K562 (cell line): ENCODE results near the gene PEDS1. TPM values are rescaled to one million over a fixed set of nuclear protein-coding genes. Genes with fewer than 3 reads are reported as not detected.
A peak's percentile ranks its signal among the peaks of the same experiment; 100 is the strongest.

Source experiments
- ARID1B ChIP-seq: fragments of 450-650 bp; IDR thresholded peaks from 2 replicates; pipeline ENCODE4 v1.6.1; 2016; ENCODE audit warnings: antibody characterized with exemption, mild to moderate bottlenecking, inconsistent platforms
- CXXC5 ChIP-seq: fragments of 250-450 bp; sonication (Bioruptor Pico); IDR thresholded peaks from 2 replicates; pipeline ENCODE4 v1.8.0; 2022; ENCODE audit warnings: inconsistent platforms, mild to moderate bottlenecking, moderate library complexity
- EP300 ChIP-seq: IDR thresholded peaks from 2 replicates; pipeline ENCODE4 v1.6.1; 2012; ENCODE audit warnings: low read length, improper control_type of control experiment
- ESRRA ChIP-seq: fragments of 450-650 bp; IDR thresholded peaks from 2 replicates; pipeline ENCODE4 v1.6.1; 2014; ENCODE audit warnings: low read depth, mild to moderate bottlenecking, moderate library complexity, borderline replicate concordance
- FOS ChIP-seq: IDR thresholded peaks from 3 replicates; pipeline ENCODE4 v1.6.1; 2011; ENCODE audit not compliant: insufficient read length; ENCODE audit errors: extremely low read depth
- FOXA3 ChIP-seq, 2 experiments: fragments of 450-650 bp in 1 of 2; sonication (generic) in 1 of 2; formaldehyde crosslinking; IDR thresholded peaks in 1 of 2; conservative IDR thresholded peaks in 1 of 2; 2 replicates each; pipeline versions ENCODE4 v1.4.0 to v1.8.0; 2020 to 2022; ENCODE audit warnings: mild to moderate bottlenecking in 2 of 2, missing genetic modification reagents in 1 of 2
- FUS ChIP-seq: fragments of 200-400 bp; formaldehyde crosslinking; optimal IDR thresholded peaks from 2 replicates; pipeline ENCODE3; 2017; ENCODE audit warnings: low read depth, low read length
- MAZ ChIP-seq, 2 experiments: fragments of 450-650 bp in 1 of 2; sonication (generic) in 1 of 2; formaldehyde crosslinking; IDR thresholded peaks in 1 of 2; conservative IDR thresholded peaks in 1 of 2; 2 replicates each; pipeline versions ENCODE4 v1.4.0 to v1.5.0; 2020; ENCODE audit warnings: mild to moderate bottlenecking in 1 of 2, missing genetic modification reagents in 1 of 2
- NCOR1 ChIP-seq: fragments of 450-650 bp; IDR thresholded peaks from 2 replicates; pipeline ENCODE4 v1.6.1; 2016; ENCODE audit warnings: mild to moderate bottlenecking, moderate library complexity
- POLR2AphosphoS5 ChIP-seq: IDR thresholded peaks from 2 replicates; pipeline ENCODE4 v1.6.1; 2011; ENCODE audit warnings: mild to moderate bottlenecking, low read depth, low read length, moderate library complexity; ENCODE audit not compliant: control insufficient read depth, insufficient read depth
- SMAD4 ChIP-seq: fragments of 250-450 bp; sonication (Bioruptor Pico); conservative IDR thresholded peaks from 2 replicates; pipeline ENCODE4 v1.8.0; 2021; ENCODE audit warnings: inconsistent platforms, mild to moderate bottlenecking, moderate library complexity
- SRF ChIP-seq, 2 experiments: fragments of 250-450, 450-650 bp in 1 of 2; sonication (Bioruptor Pico) in 1 of 2; sonication (generic) in 1 of 2; formaldehyde crosslinking; IDR thresholded peaks; 2 replicates each; pipeline versions ENCODE4 v1.5.0 to v1.5.1; 2020 to 2022; ENCODE audit warnings: mild to moderate bottlenecking in 1 of 2, missing genetic modification reagents in 1 of 2
- STAT5A ChIP-seq: IDR thresholded peaks from 2 replicates; pipeline ENCODE4 v1.6.1; 2012; ENCODE audit warnings: low read length, inconsistent platforms, borderline replicate concordance
- ZKSCAN1 ChIP-seq: fragments of 150-350 bp; IDR thresholded peaks from 2 replicates; pipeline ENCODE4 v1.6.1; 2016; ENCODE audit warnings: low read depth, low read length
- ZNF408 ChIP-seq: fragments of 250-450 bp; sonication (Bioruptor Pico); IDR thresholded peaks from 2 replicates; pipeline ENCODE4 v1.4.0; 2020; ENCODE audit warnings: low read depth, mild to moderate bottlenecking, moderate library complexity
- polyA plus RNA-seq, 8 experiments: library from polyadenylated mRNA; depleted of rRNA in 4 of 8; stranded (reverse) in 5 of 8; unstranded in 3 of 8; fragments of >200 nt; fragmentation: Nextera tagmentation in 2 of 8; fragmentation: Illumina TruSeq in 1 of 8; extraction: Ambion mirVana in 2 of 8; extraction: Trizol in 1 of 8; gene quantifications; 2 replicates each; pipeline versions ENCODE4 v1.2.1 to v1.2.3, GENCODE V29; 2011 to 2014; ENCODE audit warnings: inconsistent platforms in 1 of 8, missing spikeins in 1 of 8
- total RNA-seq, 7 experiments: library from RNA; depleted of rRNA in 6 of 7; stranded (reverse); fragments of >200 nt in 6 of 7; fragmentation: Illumina TruSeq in 2 of 7; extraction: Trizol in 2 of 7; gene quantifications; 2 replicates each; pipeline versions ENCODE4 v1.2.1 to v1.2.3, GENCODE V29; 2011 to 2021; ENCODE audit warnings: low replicate concordance in 1 of 7
- TF ChIP-seq, protein P1 (sequence below): fragments of 250-450 bp; sonication (Bioruptor Pico); IDR thresholded peaks from 2 replicates; pipeline ENCODE4 v1.8.0; 2021; ENCODE audit warnings: mild to moderate bottlenecking, moderate library complexity
- TF ChIP-seq, protein P2 (sequence below): sonication (generic); formaldehyde crosslinking; IDR thresholded peaks from 2 replicates; pipeline ENCODE4 v1.8.0; 2022; ENCODE audit warnings: mild to moderate bottlenecking, missing genetic modification reagents
- TF ChIP-seq, protein P3 (sequence below): fragments of 450-650 bp; IDR thresholded peaks from 2 replicates; pipeline ENCODE4 v1.6.1; 2016
- TF ChIP-seq, protein P4 (sequence below): sonication (generic); formaldehyde crosslinking; IDR thresholded peaks from 2 replicates; pipeline ENCODE4 v1.8.0; 2022; ENCODE audit warnings: missing genetic modification reagents, mild to moderate bottlenecking, moderate library complexity, borderline replicate concordance
- TF ChIP-seq, protein P5 (sequence below): conservative IDR thresholded peaks from 2 replicates; pipeline ENCODE4 v1.6.1; 2011; ENCODE audit warnings: low read depth, mild to moderate bottlenecking, low read length; ENCODE audit not compliant: control insufficient read depth

PEDS1 gene
- total and polyA plus RNA-seq, 9 of the 15 experiments (the other 6 are each of a cell fraction or from before 2014, with no cell fraction given), result 2.9 to 38.5 (median 24.2) TPM

DNA sequence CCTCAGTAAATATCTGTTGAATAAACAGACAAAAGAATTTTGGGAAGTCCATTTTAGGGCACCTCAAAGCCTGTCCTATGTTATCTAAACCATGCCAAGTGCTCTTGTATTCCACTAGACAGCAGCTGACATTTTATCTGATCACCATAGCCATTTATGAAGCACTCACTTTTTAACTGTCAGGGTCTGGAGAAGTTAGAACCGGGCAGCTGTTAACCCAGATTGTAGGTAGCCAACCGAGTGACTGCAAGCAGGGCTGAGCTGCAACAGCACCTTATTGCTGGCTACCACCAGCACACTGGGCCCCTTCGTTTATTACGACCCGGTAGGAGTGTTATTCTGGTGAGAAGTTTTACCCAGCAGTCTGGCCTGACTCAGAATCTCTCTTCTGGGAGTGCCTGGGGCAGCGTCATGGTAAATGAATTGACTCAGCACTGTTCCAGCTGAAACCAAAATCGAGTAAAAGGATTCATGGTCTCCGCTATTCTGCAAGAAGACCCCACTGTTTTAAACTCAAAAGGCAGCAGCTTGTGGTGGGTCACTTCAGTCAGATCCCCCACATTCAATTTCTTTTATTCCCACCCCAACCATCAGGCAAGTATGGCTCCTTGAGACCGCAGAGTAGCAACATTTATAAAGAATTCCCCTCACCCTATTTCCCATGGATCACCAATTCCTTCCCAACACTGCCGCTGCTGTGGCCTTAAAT lies 42.2 kb downstream of the PEDS1 start (continued):
- TF ChIP-seq, protein P1, sequence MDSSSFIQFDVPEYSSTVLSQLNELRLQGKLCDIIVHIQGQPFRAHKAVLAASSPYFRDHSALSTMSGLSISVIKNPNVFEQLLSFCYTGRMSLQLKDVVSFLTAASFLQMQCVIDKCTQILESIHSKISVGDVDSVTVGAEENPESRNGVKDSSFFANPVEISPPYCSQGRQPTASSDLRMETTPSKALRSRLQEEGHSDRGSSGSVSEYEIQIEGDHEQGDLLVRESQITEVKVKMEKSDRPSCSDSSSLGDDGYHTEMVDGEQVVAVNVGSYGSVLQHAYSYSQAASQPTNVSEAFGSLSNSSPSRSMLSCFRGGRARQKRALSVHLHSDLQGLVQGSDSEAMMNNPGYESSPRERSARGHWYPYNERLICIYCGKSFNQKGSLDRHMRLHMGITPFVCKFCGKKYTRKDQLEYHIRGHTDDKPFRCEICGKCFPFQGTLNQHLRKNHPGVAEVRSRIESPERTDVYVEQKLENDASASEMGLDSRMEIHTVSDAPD, result no peak
- TF ChIP-seq FUS (no peak), SRF (CRISPR knock-in tag; IDR thresholded peaks at IDR 0.05) (peak in 1 of 2 experiments; percentile 83; a peak in 1 of 4 replicates), CXXC5 (CRISPR knock-in tag) (0 out of 2 replicates have a peak, but pooled peaks have one; percentile 28), NCOR1 (peak; percentile 80), ARID1B (peak; percentile 80), FOS (no peak), ESRRA (no peak), ZKSCAN1 (no peak), EP300 (peak; percentile 61; the same call in 1 of the 2 replicates), FOXA3 (CRISPR knock-in tag; conservative IDR thresholded peaks at IDR 0.05 in 1 of 2, IDR thresholded peaks at IDR 0.05 in 1 of 2) (peak in 1 of 2 experiments; percentile 50; a peak in 1 of 4 replicates), POLR2AphosphoS5 (peak; percentile 57), MAZ (CRISPR knock-in tag; conservative IDR thresholded peaks at IDR 0.05 in 1 of 2, IDR thresholded peaks at IDR 0.05 in 1 of 2) (no peak), SMAD4 (peak; percentile 87), ZNF408 (no peak), STAT5A (peak; percentile 41; the same call in 1 of the 2 replicates)
- TF ChIP-seq, protein P2, sequence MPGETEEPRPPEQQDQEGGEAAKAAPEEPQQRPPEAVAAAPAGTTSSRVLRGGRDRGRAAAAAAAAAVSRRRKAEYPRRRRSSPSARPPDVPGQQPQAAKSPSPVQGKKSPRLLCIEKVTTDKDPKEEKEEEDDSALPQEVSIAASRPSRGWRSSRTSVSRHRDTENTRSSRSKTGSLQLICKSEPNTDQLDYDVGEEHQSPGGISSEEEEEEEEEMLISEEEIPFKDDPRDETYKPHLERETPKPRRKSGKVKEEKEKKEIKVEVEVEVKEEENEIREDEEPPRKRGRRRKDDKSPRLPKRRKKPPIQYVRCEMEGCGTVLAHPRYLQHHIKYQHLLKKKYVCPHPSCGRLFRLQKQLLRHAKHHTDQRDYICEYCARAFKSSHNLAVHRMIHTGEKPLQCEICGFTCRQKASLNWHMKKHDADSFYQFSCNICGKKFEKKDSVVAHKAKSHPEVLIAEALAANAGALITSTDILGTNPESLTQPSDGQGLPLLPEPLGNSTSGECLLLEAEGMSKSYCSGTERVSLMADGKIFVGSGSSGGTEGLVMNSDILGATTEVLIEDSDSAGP (CRISPR knock-in tag), result no peak
- TF ChIP-seq, protein P3, sequence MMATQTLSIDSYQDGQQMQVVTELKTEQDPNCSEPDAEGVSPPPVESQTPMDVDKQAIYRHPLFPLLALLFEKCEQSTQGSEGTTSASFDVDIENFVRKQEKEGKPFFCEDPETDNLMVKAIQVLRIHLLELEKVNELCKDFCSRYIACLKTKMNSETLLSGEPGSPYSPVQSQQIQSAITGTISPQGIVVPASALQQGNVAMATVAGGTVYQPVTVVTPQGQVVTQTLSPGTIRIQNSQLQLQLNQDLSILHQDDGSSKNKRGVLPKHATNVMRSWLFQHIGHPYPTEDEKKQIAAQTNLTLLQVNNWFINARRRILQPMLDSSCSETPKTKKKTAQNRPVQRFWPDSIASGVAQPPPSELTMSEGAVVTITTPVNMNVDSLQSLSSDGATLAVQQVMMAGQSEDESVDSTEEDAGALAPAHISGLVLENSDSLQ, result peak; percentile 60; the same call in 1 of the 2 replicates
- TF ChIP-seq, protein P4, sequence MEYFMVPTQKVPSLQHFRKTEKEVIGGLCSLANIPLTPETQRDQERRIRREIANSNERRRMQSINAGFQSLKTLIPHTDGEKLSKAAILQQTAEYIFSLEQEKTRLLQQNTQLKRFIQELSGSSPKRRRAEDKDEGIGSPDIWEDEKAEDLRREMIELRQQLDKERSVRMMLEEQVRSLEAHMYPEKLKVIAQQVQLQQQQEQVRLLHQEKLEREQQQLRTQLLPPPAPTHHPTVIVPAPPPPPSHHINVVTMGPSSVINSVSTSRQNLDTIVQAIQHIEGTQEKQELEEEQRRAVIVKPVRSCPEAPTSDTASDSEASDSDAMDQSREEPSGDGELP (CRISPR knock-in tag), result peak; percentile 88
- TF ChIP-seq, protein P5, sequence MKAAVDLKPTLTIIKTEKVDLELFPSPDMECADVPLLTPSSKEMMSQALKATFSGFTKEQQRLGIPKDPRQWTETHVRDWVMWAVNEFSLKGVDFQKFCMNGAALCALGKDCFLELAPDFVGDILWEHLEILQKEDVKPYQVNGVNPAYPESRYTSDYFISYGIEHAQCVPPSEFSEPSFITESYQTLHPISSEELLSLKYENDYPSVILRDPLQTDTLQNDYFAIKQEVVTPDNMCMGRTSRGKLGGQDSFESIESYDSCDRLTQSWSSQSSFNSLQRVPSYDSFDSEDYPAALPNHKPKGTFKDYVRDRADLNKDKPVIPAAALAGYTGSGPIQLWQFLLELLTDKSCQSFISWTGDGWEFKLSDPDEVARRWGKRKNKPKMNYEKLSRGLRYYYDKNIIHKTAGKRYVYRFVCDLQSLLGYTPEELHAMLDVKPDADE, result peak; percentile 59; the same call in 1 of the 2 replicates
